ELF-1 (cell line): Measurements from ENCODE around the gene NELFE.
"Not testable (repeated sequence)": the region's sequence is repeated elsewhere in the genome, so short reads cannot be mapped to it uniquely, and the experiment has no call there.

Source experiments
- DNase-seq: peaks from one replicate; pipeline ENCODE4 v3.0.0-alpha.2; 2016; ENCODE audit warnings: low read depth, low spot score

NELFE gene

GRCh38 chr6:31919624-31920303 lies 39.0 kb downstream of the NELFE start:
- DNase-seq, result no peak

- no peak for DNase-seq
Measured at GRCh38 chr6:31918069-31918720, 40.6 kb downstream of the NELFE start.

DNA sequence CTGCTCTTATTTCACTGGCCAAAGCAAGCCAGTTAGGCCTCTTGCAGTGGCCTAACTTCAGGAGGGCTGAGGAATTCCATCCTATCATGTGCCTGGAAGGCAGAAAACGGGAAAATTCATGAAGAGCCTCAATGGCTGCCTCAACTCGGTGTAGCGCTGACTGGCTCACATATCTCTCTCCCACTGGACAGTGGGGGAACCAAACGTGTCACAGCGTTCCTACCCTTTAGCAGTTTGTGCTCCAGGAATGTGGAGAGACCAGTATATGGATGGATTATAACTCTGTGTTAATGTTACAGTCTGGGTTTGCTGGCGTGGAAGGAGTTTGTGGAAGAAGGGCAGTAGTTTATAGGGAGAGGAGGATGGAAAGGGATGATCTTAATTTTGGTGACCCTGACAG lies 43.0 kb downstream of the NELFE start:
- DNase-seq, result peak; percentile 33

DNA sequence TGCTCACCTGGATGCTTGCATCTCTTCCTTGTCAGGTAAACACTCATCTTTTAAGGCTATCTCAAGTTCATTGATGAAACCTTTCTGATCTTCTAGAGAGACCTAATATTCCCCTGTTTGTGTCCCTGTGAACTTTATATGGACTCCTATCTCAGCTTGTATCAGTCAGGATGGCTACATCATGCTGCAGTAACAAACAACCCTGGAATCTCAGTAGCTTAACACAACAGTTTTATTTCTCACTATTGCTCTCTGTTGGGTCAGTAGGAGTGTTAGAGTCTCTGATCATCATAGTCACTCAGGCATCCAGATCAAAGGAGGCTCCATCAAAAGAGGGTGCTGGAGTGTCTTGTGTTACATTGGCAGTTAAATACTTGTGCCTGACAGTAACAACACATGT lies 43.4 kb downstream of the NELFE start:
- DNase-seq, result no peak

DNA sequence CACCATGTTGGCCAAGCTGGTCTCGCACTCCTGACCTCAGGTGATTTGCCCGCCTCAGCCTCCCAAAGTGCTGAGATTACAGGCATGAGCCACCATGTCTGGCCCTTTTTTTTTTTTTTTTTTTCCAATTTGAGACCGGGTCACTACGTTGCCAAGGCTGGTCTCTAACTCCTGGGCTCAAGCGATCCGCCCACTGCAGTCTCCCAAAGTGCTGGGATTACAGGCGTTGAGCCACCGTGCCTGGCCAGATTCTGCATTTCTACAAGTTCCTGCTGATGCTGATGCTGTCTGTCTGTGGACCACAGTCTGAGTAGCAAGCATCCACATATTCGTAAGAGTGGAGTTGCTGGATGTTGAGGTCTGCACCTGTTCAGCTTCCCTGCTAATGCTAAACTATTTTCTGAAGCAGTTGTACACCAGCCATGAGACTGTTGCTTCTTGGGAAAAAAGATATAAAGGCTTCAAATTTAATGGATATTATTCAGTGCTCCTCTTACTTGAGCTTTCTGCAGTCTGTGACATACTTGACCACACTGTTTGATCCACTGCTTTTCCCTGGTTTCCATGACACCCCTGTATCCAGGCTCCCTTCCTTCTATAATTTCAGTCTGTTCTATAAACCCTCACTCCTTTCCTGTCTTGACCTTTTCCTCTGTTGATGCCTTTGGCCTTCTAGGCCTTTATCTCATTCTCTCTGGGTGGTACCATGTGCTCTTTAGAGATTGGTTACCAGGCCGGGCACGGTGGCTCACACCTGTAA lies 46.8 kb downstream of the NELFE start:
- DNase-seq, result no peak

DNA sequence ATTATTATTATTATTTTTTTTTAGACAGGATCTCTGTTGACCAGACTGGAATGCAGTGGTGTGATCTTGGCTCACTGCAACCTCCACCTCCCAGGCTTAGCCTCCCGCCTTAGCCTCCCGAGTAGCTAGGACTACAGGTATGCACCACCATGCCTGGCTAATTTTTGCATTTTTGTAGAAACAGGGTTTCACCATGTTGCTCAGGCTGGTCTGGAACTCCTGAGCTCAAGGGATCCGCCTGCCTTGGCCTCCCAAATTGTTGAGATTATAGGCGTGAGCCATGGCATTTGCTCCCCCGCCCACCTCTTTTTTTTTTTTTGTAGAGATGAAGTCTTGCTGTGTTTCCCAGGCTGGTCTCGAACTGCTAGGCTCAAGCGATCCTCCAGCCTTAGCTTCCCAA lies 49.5 kb downstream of the NELFE start:
- not testable (repeated sequence) for DNase-seq

GRCh38 chr6:31908791-31909190 lies 50.0 kb downstream of the NELFE start:
- DNase-seq, result no peak

DNA sequence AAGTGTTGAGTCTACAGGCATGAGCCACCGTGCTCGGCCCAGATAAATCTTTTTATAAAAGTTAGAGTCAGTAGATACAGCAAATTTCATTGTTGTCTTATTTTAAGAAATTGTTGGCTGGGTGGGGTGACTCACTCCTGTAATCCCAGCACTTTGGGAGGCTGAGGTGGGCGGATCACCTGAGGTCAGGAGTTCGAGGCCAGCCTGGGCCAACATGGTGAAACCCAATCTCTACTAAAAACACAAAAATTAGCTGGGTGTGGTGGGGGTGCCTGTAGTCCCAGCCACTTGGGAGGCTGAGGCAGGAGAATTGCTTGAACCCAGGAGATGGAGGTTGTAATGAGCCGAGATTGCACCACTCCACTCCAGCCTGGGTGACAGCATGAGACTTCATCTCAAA lies 50.5 kb downstream of the NELFE start:
- not testable (repeated sequence) for DNase-seq

DNA sequence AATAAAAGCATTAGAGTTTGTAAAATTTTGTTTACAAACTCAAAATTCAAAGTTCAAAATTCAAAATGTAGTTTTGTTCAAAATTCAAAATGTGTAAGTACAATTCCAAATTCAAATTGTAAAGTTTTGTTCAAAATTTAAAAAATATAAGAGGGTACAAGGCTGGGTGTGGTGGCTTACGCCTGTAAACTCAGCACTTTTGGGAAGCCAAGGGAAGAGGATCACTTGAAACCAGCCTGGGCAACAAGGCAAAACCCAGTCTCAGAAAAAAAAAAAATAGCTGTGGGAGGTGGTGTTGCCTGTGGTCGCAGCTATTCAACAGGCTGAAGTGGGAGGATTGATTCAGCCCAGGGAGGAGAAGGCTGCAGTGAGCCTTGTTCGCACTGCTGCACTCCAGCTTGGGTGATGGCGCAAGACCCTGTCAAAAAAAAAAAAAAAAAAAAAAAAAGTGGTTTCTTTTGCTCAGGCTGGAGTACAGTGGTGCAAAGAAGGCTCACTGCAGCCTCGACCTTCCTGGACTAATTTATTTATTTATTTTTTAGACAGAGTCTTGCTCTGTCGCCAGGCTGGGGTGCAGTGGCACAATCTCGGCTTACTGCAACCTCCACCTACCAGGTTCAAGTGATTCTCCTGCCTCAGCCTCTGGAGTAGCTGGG lies 51.5 kb downstream of the NELFE start:
- peak; percentile 38 for DNase-seq

DNA sequence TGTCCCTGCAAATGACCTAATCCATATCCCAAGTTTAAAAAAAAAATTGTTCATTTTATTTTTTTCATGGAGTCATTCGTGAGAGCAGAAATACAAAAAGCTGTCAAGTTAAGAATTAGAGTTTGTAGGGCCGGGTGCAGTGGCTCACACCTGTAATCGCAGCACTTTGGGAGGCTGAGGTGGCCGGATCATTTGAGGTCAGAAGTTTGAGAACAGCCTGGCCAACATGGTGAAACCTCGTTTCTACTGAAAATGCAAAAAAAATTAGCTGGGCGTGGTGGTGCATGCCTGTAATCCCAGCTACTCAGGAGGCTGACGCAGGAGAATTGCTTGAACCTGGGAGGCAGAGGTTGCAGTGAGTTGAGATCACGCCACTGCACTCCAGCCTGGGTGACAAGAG lies 52.0 kb downstream of the NELFE start:
- DNase-seq, result not testable (repeated sequence)

DNA sequence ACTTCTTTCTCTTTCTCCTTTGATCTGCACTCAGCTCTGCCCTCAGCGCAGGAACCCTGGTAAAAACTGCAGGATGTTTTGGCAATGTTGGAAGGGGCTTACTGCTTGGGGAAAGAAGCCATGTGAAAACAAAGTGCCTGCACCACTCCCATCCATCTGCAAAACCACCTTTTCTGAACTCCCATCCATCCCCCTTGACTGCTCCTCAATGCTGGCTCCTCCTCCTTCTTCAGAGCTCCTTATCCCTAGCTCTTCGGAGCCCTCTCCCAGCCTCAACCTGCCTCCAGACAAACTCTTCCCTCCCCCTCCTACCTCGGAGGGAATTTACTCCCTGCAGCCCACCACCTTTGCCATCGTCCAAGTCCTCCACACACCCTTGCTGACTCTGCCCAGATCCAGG lies 52.6 kb downstream of the NELFE start:
- peak; percentile 73 for DNase-seq

GRCh38 chr6:31905041-31905440 lies 53.7 kb downstream of the NELFE start:
- no peak for DNase-seq

DNA sequence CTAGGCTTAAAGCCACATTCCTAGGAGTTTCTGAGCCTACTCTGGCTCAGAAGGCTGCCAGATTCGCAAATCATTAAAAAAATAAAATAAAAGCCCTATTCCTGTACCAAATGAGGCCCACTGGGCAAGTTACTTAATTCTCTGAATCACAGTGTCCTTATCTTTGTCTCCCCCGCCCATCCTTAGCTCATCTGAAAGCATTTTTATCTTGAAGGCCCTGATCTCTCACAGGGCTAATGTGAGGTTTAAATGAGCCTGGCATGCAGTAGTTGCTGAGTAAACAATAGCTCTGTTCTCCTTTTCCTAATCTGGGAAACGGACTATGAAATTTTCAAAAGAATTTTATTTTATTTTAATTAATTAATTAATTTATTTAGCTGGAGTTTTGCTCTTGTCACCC lies 54.8 kb downstream of the NELFE start:
- DNase-seq, result no peak
